ENCODE data around the gene NPPB.
A peak's percentile ranks its signal among the peaks of the same experiment; 100 is the strongest.

NPPB gene

DNA sequence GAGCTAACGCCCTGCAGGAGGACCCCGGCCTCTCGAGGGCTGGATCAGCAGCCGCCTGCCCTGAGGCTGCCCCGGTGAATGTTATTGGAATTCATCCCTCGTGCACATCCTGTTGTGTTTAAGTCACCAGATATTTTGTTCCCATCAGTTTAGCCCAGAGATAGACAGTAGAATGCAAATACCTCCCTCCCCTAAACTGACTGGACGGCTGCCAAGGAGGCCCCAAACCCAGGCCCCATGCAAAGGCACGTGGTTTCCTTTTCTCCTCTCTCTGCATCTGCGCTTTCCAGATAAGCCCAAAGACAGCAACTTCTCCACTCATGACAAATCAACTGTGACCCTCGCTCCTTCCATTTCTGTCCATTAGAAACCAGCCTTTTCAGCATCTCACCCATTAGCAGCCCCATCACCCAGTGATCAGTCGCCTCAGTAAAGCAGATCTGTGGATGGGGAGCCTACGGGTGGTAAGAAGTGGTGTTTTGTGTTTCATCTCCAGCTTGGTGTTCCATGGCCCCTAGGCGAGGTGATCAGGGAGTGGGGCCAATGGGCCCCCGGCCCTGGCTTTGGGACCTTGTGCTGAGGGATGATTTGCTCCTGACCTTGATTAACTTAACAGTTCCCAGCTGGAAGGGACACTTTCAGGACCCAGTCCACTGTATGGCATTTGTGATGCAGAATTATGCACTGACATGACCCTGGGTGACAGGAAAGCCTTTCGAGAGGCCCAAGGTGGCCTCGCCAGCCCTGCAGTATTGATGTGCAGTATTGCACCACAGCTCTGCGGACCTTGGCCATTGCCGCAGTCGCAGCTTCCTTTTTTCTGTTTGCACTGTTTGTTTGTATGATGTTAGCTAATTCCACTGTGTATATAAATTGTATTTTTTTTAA is 16.3 kb downstream of the NPPB start:
- no peak for TF ChIP-seq CTCF (IDR thresholded peaks at IDR 0.05; ENCODE audit: low read depth, low read length)
- no peak for DNase-seq (ENCODE audit: extremely low read depth, low read depth)

- no peak for TF ChIP-seq CTCF (IDR thresholded peaks at IDR 0.05; ENCODE audit: low read depth, low read length)
- no peak for DNase-seq (ENCODE audit: extremely low read depth, low read depth)
These were observed 17.2 kb downstream of the NPPB start for GRCh38 chr1:11841245-11842153.

DNA sequence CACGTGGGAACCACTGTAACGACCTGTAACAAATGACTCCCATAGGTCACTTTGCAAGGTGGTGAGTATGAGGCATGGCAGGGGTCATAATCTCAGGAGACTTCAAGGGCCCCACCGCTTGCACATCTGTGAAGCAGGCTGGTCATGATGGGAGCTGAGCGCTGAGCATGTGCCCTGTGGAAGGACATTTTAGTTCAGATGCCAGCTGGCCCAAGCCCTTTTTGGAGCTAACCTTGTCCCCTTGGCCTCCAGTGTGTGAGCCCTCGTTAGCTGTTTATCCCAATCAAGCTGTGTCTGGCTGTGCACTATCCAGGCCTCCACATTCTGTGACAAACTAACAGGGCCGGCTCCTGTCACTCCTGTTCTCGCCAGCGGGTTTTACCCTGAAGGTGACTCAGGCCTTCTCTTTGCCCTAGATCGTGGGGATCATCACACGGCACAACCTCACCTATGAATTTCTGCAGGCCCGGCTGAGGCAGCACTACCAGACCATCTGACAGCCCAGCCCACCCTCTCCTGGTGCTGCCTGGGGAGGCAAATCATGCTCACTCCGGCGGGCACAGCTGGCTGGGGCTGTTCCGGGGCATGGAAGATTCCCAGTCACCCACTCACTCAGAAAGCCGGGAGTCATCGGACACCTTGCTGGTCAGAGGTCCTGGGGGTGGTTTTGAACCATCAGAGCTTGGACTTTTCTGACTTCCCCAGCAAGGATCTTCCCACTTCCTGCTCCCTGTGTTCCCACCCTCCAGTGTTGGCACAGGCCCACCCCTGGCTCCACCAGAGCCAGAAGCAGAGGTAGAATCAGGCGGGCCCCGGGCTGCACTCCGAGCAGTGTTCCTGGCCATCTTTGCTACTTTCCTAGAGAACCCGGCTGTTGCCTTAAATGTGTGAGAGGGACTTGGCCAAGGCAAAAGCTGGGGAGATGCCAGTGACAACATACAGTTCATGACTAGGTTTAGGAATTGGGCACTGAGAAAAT is 18.7 kb downstream of the NPPB start:
- no peak for TF ChIP-seq CTCF (IDR thresholded peaks at IDR 0.05; ENCODE audit: low read depth, low read length)
- DNase-seq (ENCODE audit: extremely low read depth, low read depth) = no peak

GRCh38 chr1:11838349-11839272 is 20.1 kb downstream of the NPPB start:
- TF ChIP-seq CTCF (IDR thresholded peaks at IDR 0.05; ENCODE audit: low read depth, low read length) = peak; percentile 100
- DNase-seq (ENCODE audit: extremely low read depth, low read depth) = no peak

DNA sequence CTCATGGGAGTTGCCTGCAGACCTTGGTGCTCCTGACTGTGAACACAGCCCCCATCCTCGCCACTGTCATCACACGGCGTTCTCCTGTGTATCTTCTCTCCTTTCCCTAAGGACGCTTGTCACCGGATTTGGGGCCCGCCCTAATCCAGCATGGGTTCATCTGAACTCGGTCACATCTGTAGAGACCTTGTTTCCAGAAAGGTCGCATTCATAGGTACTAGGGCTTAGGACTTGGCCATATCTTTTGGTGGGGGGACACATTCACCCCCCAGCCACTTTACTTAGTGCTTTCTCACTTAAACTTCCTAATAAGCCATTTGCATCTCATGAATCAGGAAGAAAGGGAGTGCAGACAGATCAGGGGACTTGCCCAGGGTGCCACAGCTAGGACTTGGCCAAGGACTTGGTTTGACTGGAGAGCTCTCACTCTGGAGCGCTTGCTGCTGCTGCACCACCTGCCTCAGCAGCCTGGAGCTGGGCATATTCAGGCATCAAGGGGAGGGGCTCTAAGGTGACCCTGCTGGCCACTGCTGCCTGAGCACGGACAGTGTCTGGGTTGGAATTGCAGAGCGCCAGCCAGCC is 20.9 kb downstream of the NPPB start:
- DNase-seq (ENCODE audit: extremely low read depth, low read depth) = no peak
- TF ChIP-seq CTCF (IDR thresholded peaks at IDR 0.05; ENCODE audit: low read depth, low read length) = no peak

Measured in AG09319 (cell line).